ENCODE measurements around the gene KRT75.

GRCh38 chr12:52418576-52419110 lies 15.5 kb downstream of the KRT75 start:
- no peak for TF ChIP-seq ZNF518A (tag by site-specific recombination; conservative IDR thresholded peaks at IDR 0.05; ENCODE audit: low read depth)
- no peak for TF ChIP-seq YY1 (tag by site-specific recombination; IDR thresholded peaks at IDR 0.05)
- no peak for TF ChIP-seq ZNF792 (tag by site-specific recombination; IDR thresholded peaks at IDR 0.05)
- TF ChIP-seq, protein P1, sequence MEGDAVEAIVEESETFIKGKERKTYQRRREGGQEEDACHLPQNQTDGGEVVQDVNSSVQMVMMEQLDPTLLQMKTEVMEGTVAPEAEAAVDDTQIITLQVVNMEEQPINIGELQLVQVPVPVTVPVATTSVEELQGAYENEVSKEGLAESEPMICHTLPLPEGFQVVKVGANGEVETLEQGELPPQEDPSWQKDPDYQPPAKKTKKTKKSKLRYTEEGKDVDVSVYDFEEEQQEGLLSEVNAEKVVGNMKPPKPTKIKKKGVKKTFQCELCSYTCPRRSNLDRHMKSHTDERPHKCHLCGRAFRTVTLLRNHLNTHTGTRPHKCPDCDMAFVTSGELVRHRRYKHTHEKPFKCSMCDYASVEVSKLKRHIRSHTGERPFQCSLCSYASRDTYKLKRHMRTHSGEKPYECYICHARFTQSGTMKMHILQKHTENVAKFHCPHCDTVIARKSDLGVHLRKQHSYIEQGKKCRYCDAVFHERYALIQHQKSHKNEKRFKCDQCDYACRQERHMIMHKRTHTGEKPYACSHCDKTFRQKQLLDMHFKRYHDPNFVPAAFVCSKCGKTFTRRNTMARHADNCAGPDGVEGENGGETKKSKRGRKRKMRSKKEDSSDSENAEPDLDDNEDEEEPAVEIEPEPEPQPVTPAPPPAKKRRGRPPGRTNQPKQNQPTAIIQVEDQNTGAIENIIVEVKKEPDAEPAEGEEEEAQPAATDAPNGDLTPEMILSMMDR (tag by site-specific recombination; IDR thresholded peaks at IDR 0.05) = no peak
- TF ChIP-seq ZNF16 (tag by site-specific recombination; IDR thresholded peaks at IDR 0.05; ENCODE audit: low read depth) = no peak
- TF ChIP-seq ZFP41 (tag by site-specific recombination; IDR thresholded peaks at IDR 0.05; ENCODE audit: borderline replicate concordance) = no peak
- TF ChIP-seq SP7 (tag by site-specific recombination; IDR thresholded peaks at IDR 0.05) = no peak
- no peak for TF ChIP-seq REST (tag by site-specific recombination; IDR thresholded peaks at IDR 0.05)

Measured in HEK293 (cell line).